ENCODE data around the gene ARRB1.
"Not testable (repeated sequence)": the region's sequence is repeated elsewhere in the genome, so short reads cannot be mapped to it uniquely, and the experiment has no call there.

ARRB1 gene

GRCh38 chr11:75342966-75343870 is 8.2 kb downstream of the ARRB1 start:
- H3K4me1 Mint-ChIP-seq (ENCODE audit: low read depth): peaks cover 72% of the 10 kb centered on the region
- H3K9me3 Mint-ChIP-seq: no peaks in the 10 kb centered on the region
- H3K27ac Mint-ChIP-seq: peak overlapping the region; percentile 2
- H3K27me3 Mint-ChIP-seq (ENCODE audit: low read depth): no peaks in the 10 kb centered on the region
- no peak overlapping the region for H3K4me3 Mint-ChIP-seq
- no peak for DNase-seq (ENCODE audit: low spot score)
- peaks cover 5% of the 10 kb centered on the region for H3K36me3 Mint-ChIP-seq (ENCODE audit: low read depth)

- peak overlapping the region; percentile 80 for H3K27ac Mint-ChIP-seq
- H3K9me3 Mint-ChIP-seq: no peaks in the 10 kb centered on the region
- no peak for DNase-seq (ENCODE audit: low spot score)
- H3K27me3 Mint-ChIP-seq (ENCODE audit: low read depth): no peaks in the 10 kb centered on the region
- H3K36me3 Mint-ChIP-seq (ENCODE audit: low read depth): peaks cover 5% of the 10 kb centered on the region
- H3K4me3 Mint-ChIP-seq: peak overlapping the region; percentile 44
- H3K4me1 Mint-ChIP-seq (ENCODE audit: low read depth): peaks cover 74% of the 10 kb centered on the region
Observed at GRCh38 chr11:75342231-75342918, 9.1 kb downstream of the ARRB1 start.

GRCh38 chr11:75341612-75342011 is 9.8 kb downstream of the ARRB1 start:
- H3K4me3 Mint-ChIP-seq: no peak overlapping the region
- H3K36me3 Mint-ChIP-seq (ENCODE audit: low read depth): peaks cover 6% of the 10 kb centered on the region
- peak overlapping the region; percentile 80 for H3K27ac Mint-ChIP-seq
- H3K9me3 Mint-ChIP-seq: no peaks in the 10 kb centered on the region
- H3K27me3 Mint-ChIP-seq (ENCODE audit: low read depth): no peaks in the 10 kb centered on the region
- DNase-seq (ENCODE audit: low spot score): no peak
- peaks cover 79% of the 10 kb centered on the region for H3K4me1 Mint-ChIP-seq (ENCODE audit: low read depth)

GRCh38 chr11:75339685-75340409 is 11.6 kb downstream of the ARRB1 start:
- DNase-seq (ENCODE audit: low spot score): no peak
- Mint-ChIP-seq H3K4me1 (ENCODE audit: low read depth) (peaks cover 71% of the 10 kb centered on the region), H3K36me3 (ENCODE audit: low read depth) (peaks cover 7% of the 10 kb centered on the region), H3K9me3 (no peaks in the 10 kb centered on the region), H3K27ac (peak overlapping the region; percentile 92), H3K27me3 (ENCODE audit: low read depth) (no peaks in the 10 kb centered on the region), H3K4me3 (peak overlapping the region; percentile 81)

- Mint-ChIP-seq H3K4me3 (no peak overlapping the region), H3K9me3 (no peaks in the 10 kb centered on the region), H3K36me3 (ENCODE audit: low read depth) (peaks cover 7% of the 10 kb centered on the region), H3K27me3 (ENCODE audit: low read depth) (no peaks in the 10 kb centered on the region), H3K4me1 (ENCODE audit: low read depth) (peaks cover 65% of the 10 kb centered on the region), H3K27ac (peak overlapping the region; percentile 47)
- no peak for DNase-seq (ENCODE audit: low spot score)
Observed at GRCh38 chr11:75338516-75339208, 12.8 kb downstream of the ARRB1 start.

GRCh38 chr11:75337195-75337654 is 14.2 kb downstream of the ARRB1 start:
- H3K4me1 Mint-ChIP-seq (ENCODE audit: low read depth): peaks cover 59% of the 10 kb centered on the region
- peak overlapping the region; percentile 13 for H3K27ac Mint-ChIP-seq
- no peaks in the 10 kb centered on the region for H3K27me3 Mint-ChIP-seq (ENCODE audit: low read depth)
- H3K36me3 Mint-ChIP-seq (ENCODE audit: low read depth): peaks cover 11% of the 10 kb centered on the region
- no peak for DNase-seq (ENCODE audit: low spot score)
- H3K9me3 Mint-ChIP-seq: peaks cover 1% of the 10 kb centered on the region
- H3K4me3 Mint-ChIP-seq: no peak overlapping the region

- Mint-ChIP-seq H3K9me3 (peaks cover 7% of the 10 kb centered on the region), H3K4me3 (no peak overlapping the region), H3K4me1 (ENCODE audit: low read depth) (peaks cover 48% of the 10 kb centered on the region), H3K36me3 (ENCODE audit: low read depth) (peaks cover 17% of the 10 kb centered on the region), H3K27ac (no peak overlapping the region), H3K27me3 (ENCODE audit: low read depth) (no peaks in the 10 kb centered on the region)
- no peak for DNase-seq (ENCODE audit: low spot score)
Observed at GRCh38 chr11:75334976-75335375, 16.5 kb downstream of the ARRB1 start.

- no peak for DNase-seq (ENCODE audit: low spot score)
- H3K27me3 Mint-ChIP-seq (ENCODE audit: low read depth): no peaks in the 10 kb centered on the region
- H3K4me3 Mint-ChIP-seq: no peak overlapping the region
- peaks cover 49% of the 10 kb centered on the region for H3K4me1 Mint-ChIP-seq (ENCODE audit: low read depth)
- peaks cover 7% of the 10 kb centered on the region for H3K9me3 Mint-ChIP-seq
- peak overlapping the region; percentile 0 for H3K27ac Mint-ChIP-seq
- H3K36me3 Mint-ChIP-seq (ENCODE audit: low read depth): peaks cover 19% of the 10 kb centered on the region
Observed at GRCh38 chr11:75334402-75334891, 17.0 kb downstream of the ARRB1 start.

- H3K4me1 Mint-ChIP-seq (ENCODE audit: low read depth): peaks cover 49% of the 10 kb centered on the region
- H3K4me3 Mint-ChIP-seq: no peak overlapping the region
- peaks cover 19% of the 10 kb centered on the region for H3K36me3 Mint-ChIP-seq (ENCODE audit: low read depth)
Observed at GRCh38 chr11:75333807-75334140, 17.7 kb downstream of the ARRB1 start.

GRCh38 chr11:75333022-75333806 is 18.2 kb downstream of the ARRB1 start:
- no peak for DNase-seq (ENCODE audit: low spot score)
- no peak overlapping the region for H3K4me3 Mint-ChIP-seq
- H3K4me1 Mint-ChIP-seq (ENCODE audit: low read depth): peaks cover 53% of the 10 kb centered on the region
- no peaks in the 10 kb centered on the region for H3K27me3 Mint-ChIP-seq (ENCODE audit: low read depth)
- H3K9me3 Mint-ChIP-seq: peaks cover 7% of the 10 kb centered on the region
- no peak overlapping the region for H3K27ac Mint-ChIP-seq
- peaks cover 21% of the 10 kb centered on the region for H3K36me3 Mint-ChIP-seq (ENCODE audit: low read depth)

More at GRCh38 chr11:75333807-75334140, 17.7 kb downstream of the ARRB1 start:
- Mint-ChIP-seq H3K27me3 (ENCODE audit: low read depth) (no peaks in the 10 kb centered on the region), H3K9me3 (peaks cover 7% of the 10 kb centered on the region), H3K27ac (no peak overlapping the region)
- DNase-seq (ENCODE audit: low spot score): no peak

GRCh38 chr11:75331761-75332160 is 19.7 kb downstream of the ARRB1 start:
- not testable (repeated sequence) for H3K9me3 Mint-ChIP-seq; H3K27ac Mint-ChIP-seq; H3K27me3 Mint-ChIP-seq (ENCODE audit: low read depth); DNase-seq (ENCODE audit: low spot score); H3K4me3 Mint-ChIP-seq
- Mint-ChIP-seq H3K36me3 (ENCODE audit: low read depth) (peaks cover 21% of the 10 kb centered on the region), H3K4me1 (ENCODE audit: low read depth) (peaks cover 44% of the 10 kb centered on the region)

- H3K4me1 Mint-ChIP-seq (ENCODE audit: low read depth): peaks cover 43% of the 10 kb centered on the region
Observed at GRCh38 chr11:75331304-75331703, 20.2 kb downstream of the ARRB1 start.

GRCh38 chr11:75330886-75331285 is 20.6 kb downstream of the ARRB1 start:
- H3K4me3 Mint-ChIP-seq; H3K27me3 Mint-ChIP-seq (ENCODE audit: low read depth); H3K9me3 Mint-ChIP-seq; DNase-seq (ENCODE audit: low spot score): not testable (repeated sequence)
- peaks cover 19% of the 10 kb centered on the region for H3K36me3 Mint-ChIP-seq (ENCODE audit: low read depth)
- H3K27ac Mint-ChIP-seq: peak overlapping the region; percentile 12
- H3K4me1 Mint-ChIP-seq (ENCODE audit: low read depth): peaks cover 46% of the 10 kb centered on the region

More at GRCh38 chr11:75331304-75331703, 20.2 kb downstream of the ARRB1 start:
- H3K4me3 Mint-ChIP-seq; DNase-seq (ENCODE audit: low spot score); H3K9me3 Mint-ChIP-seq; H3K27me3 Mint-ChIP-seq (ENCODE audit: low read depth): not testable (repeated sequence)
- peaks cover 19% of the 10 kb centered on the region for H3K36me3 Mint-ChIP-seq (ENCODE audit: low read depth)
- H3K27ac Mint-ChIP-seq: peak overlapping the region; percentile 12

Measured in T-helper 2 cell treated with Interferon-gamma antibody and Interleukin-4, amounts not matched to agents 5 μg/mL and 100 μg/mL, for 36 hours (primary cell).